ENCODE measurements around the gene GLG1. TPM values are rescaled to one million over a fixed set of nuclear protein-coding genes. Genes with fewer than 3 reads are reported as not detected.

The GLG1 gene
- total RNA-seq, 1 donor from 2014 or later = 58.5 TPM

GRCh38 chr16:74608944-74609343, 2.0 kb upstream of the GLG1 start:
- no peak for DNase-seq (ENCODE audit: low read depth in 2 of 2)

DNA sequence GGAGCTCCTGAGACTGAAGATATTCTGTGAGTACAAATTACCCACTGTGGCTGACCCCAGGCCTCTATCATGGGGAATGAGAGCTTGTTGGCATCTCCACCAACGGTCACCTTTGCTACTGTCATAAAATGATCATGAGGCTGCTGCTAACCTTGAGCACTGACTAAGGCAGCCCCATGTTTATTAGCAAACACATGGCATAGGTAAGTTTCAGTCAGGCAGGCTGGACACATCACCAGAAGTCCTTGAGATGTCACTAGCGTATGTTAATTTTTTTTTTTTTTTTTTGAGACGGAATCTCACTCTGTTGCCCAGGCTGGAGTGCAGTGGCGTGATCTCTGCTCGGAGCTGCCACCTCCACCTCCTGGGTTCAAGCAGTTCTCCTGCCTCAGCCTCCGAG, 1.5 kb upstream of the GLG1 start:
- DNase-seq (ENCODE audit: low read depth in 2 of 2) = no peak

- no peak for DNase-seq (ENCODE audit: low read depth in 2 of 2)
These were observed 1.0 kb upstream of the GLG1 start for GRCh38 chr16:74607962-74608356.

- DNase-seq (ENCODE audit: low read depth in 2 of 2) = no peak
These were observed 522 bp upstream of the GLG1 start for GRCh38 chr16:74607310-74607961.

DNA sequence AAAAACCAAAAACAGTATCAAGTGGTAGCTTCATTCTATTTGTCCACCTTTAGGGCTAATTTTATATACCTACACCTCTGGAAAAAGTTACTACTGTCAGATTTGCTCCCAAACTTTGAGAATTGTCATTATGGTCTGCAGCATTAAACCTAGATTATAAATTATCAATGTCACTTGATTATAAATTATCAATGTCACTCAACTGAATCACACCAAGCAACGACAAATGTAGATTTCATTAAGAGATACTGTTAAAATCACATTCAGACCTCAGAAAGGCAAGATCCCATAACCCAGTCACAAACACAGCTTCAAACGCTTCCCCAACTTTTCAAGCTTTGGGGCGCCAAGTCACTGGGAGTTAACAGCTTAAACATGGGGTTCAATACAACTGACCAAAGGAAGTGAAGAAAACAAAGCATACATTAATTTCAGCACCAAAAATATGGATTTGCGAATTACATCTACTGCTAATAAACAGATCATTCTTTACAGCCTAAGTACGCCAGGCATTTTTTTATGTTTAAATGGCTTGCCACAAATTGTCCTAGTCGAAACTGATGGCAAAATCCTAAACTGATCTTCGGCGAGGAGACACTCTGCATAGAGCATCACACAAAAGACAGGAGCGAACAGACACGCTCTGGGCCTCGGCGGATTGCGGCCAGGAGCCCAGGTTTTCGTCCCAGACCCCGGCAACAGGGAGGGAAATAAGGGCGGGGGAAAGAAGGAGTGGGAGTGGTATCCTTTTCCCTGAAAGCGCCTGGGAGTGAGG, 981 bp downstream of the GLG1 start:
- DNase-seq (ENCODE audit: low read depth in 2 of 2) = peak in 1 of 2 donors; percentile 38

DNA sequence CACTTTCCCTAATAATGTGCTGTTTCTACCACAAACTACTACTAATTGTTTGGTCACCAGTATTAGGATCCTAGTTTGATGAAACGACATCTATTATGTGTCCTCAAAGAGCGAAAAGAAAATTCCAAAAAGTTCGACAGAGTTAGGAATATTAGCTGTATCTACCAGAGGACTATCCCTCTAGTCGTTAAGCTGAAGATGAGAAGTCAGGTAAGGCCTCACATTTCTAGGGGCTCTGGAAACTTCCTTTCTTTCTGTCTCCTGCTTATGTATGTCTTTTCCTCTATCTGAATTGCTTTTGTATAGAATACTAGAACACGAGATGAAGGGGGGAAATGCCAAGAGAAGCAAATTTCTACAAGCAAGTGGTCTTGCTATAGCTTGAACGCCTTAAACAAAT, 1.6 kb downstream of the GLG1 start:
- DNase-seq (ENCODE audit: low read depth in 2 of 2) = no peak

GRCh38 chr16:74603848-74604247, 3.1 kb downstream of the GLG1 start:
- DNase-seq (ENCODE audit: low read depth in 2 of 2) = peak; percentile 47 to 56

DNA sequence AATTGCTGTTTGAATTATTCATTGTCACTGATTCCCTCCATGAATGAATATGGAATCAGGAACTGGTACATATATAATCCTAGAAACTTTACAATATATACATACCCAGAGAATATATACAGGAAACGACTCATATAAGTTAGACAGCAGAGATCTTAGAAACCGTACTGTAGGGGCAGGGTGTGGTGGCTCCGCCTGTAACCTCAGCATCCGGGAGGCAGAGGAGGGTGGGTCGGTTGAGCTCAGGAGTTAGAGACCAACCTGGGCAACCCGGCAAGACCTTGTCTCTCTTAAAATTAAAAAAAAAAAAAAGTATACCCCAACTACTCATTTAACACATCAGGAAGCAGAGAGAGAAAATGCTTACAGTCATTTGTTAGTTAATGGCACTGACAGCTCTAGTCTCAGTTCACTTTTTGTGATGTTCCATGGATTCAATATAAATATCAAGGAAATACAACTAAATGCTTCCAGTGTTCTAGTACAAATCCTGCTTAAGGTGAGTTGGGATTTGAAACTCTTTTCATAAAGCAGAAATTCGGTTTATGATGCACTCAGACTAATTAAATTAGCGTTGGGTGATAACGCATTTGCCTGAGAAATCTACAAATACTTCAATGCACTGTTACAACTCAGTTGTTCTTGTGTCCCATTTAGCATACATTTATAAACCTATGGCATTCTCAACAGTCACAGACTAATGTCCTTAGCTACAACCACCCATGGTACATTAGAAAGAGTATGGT, 5.6 kb downstream of the GLG1 start:
- no peak for DNase-seq (ENCODE audit: low read depth in 2 of 2)

DNA sequence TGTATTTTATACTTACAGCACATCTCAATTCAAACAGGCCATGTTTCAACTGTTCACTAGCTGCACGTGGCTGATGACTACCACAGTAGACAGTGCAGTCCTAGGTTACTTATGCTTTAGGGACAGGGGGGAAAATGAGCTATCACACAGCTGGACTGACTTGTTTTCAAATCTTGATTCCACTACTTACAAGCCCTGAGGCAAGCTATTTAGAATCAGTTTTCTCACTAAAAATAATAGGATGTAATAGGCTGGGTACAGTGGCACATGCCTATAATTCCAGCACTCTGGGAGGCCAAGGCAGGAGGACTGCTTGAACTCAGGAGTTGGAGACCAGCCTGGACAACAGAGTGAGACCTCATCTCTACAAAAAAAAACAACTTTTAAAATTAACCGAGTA, 10.3 kb downstream of the GLG1 start:
- no peak for DNase-seq (ENCODE audit: low read depth in 2 of 2)

DNA sequence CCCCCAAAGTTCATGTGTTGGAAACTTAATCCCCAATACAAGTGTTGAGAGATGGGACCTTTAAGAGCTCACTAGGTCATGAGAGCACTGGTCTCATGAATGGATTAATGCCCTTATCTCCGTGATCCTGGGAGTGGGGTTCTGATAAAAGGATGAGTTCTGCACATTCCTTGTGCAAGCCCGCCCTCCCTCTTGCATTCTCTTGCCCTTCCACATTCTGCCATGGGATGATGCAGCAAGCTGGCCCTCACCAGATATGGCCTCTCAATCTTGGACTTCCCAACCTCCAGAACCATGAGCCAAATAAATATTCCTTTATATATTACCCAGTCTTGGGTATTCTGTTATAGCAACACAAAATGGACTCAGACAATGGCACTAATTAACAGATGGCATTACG, 14.1 kb downstream of the GLG1 start:
- no peak for DNase-seq (ENCODE audit: low read depth in 2 of 2)

DNA sequence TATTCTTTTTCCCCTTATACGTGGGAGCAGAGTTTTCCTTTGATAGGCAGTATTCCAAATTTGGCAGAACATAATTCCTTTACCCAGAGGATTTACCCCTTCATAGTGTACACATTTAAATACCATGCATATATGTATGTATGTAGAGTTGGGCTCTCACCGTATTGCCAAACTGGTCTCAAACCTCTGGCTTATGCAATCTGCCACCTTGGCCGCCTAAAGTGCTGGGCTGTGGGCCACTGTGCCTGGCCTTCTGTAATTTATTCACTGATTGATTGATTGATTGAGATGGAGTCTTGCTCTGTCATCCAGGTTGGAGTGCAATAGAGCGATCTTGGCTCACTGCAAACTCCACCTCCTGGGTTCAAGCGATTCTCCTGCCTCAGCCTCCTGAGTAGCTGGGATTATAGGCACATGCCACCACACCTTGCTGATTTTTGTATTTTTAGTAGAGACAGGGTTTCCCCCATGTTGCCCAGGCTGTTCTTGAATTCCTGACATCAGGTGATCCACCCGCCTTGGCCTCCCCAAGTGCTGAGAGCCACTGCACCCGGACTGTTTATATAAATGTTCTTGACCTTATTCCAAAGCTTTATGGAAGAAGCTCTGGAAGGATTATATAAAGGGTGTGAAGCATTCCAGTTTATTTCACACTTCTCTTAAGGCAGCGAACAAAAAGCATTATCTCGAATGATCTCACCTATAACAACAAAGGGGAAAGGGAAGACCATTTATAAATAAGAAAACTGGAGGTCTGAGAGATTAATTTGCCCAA, 14.9 kb downstream of the GLG1 start:
- no peak for DNase-seq (ENCODE audit: low read depth in 2 of 2)

DNA sequence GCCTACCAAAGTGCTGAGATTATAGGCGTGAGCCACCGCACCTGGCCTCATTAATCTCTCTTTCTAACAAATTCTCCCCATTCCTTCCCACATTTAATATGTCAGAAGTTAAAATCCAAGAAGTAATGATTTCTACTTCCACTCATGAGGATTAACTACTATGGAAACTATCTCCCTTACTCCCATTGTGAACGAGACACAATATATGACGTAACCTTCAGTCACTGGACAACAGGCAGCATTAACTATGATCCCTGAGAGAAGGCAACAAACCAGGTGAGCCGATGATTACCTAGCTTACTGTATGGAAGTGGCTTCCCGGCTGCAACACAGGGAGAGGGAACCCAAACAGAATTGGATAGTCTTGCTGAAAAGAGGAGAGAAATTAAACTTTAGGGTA, 20.0 kb downstream of the GLG1 start:
- DNase-seq (ENCODE audit: low read depth in 2 of 2) = no peak

- DNase-seq (ENCODE audit: low read depth in 2 of 2) = no peak
These were observed 21.0 kb downstream of the GLG1 start for GRCh38 chr16:74585846-74586443.

GRCh38 chr16:74583926-74584666, 22.8 kb downstream of the GLG1 start:
- peak in 1 of 2 donors; percentile 18 for DNase-seq (ENCODE audit: low read depth in 2 of 2)

GRCh38 chr16:74582970-74583369, 23.9 kb downstream of the GLG1 start:
- DNase-seq (ENCODE audit: low read depth in 2 of 2) = no peak

DNA sequence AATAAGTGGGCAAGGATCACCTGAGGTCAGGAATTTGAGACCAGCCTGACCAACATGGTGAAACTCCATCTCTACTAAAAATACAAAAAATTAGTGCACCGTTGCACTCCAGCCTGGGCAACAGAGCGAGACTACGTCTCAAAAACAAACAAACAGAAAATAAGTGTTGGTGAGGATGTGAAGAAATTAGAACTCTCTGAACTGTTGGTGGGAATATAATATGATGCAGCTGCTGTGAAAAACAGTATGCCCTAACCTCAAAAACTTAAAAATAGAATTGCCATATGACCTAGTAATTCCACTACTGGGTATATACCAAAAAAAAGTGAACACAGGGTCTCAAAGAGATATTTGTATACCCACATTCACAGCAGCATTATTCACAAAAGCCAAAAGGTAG, 26.1 kb downstream of the GLG1 start:
- no peak for DNase-seq (ENCODE audit: low read depth in 2 of 2)

GRCh38 chr16:74578838-74579237, 28.1 kb downstream of the GLG1 start:
- DNase-seq (ENCODE audit: low read depth in 2 of 2) = no peak

DNA sequence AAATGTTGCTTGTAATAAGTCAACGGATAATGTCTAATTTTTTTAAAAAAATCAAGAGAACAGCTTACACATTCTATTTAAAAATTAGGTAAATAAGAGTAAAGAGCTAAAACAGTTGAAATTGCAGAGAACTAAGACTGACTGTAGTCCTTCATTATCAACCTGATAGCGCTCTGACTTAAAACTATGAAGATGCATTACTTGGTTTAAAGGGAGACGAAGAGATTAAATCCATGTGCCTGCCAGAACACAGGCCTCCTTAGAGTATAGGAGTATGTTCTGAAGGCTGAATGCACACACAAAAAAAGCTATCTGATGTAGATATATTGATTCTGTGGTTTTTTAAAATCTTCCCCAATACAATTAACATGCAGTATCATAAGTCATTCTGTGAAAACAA, 28.5 kb downstream of the GLG1 start:
- no peak for DNase-seq (ENCODE audit: low read depth in 2 of 2)

GRCh38 chr16:74577882-74578366, 29.0 kb downstream of the GLG1 start:
- peak in 1 of 2 donors; percentile 60 for DNase-seq (ENCODE audit: low read depth in 2 of 2)
